NCI-H1092 (cell line): ENCODE data around the gene KCTD20.
"Not testable (repeated sequence)": the region's sequence is repeated elsewhere in the genome, so short reads cannot be mapped to it uniquely, and the experiment has no call there.

ENCODE experiments used
- DNase-seq: peaks from one replicate; lab custom pipeline; 2025; lab: John Stamatoyannopoulos, UW

KCTD20 gene

GRCh38 chr6:36442671-36443470, at the start of gene KCTD20, which contains the start of gene PXT1:
Gene KCTD20 (plus strand): TSS chr6:36443000. CDS start chr6:36470098, 27,098 bp downstream.
Gene PXT1 (minus strand): TSS chr6:36442854. CDS start chr6:36426082, 16,772 bp downstream.
- DNase-seq: peak; percentile 71

- no peak for DNase-seq
Measured at GRCh38 chr6:36399970-36400369, 42.8 kb upstream of the KCTD20 start.

DNA sequence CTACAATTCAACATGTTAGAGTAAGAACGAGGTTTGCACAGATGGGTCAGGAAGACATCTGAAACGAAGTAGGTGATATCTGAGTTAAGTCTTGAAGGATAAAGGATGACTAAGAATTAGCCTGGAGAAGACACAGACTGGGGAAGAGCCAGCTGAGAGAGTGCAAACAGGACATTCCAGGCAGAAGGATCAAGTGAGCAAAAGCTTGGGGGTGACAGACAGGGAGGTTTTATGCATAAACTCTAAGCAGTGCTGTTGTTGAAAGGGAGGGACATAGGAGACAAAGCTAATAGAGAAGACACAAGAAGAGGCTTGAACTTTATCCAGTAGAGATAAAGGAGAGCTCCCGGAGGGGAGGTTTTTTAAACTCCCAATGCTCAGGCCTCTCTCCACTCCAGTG, 40.3 kb upstream of the KCTD20 start:
- no peak for DNase-seq

DNA sequence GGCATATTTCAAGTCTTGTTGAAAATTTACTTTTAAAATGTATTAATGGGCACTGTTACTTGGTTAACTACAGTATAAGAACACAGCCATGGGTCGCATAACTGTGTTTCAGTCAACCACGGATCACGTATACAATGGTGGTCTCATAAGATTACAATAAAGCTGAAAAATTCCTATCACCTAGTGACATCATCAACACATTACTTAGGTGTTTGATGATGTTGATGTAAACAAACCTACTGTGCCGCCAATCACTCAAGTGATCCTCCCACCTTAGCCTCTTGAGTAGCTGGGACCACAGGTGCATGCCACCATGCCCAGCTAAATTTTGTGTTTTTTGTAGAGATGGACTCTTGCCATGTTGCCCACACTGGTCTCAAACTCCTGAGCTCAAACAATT, 38.6 kb upstream of the KCTD20 start:
- no peak for DNase-seq

DNA sequence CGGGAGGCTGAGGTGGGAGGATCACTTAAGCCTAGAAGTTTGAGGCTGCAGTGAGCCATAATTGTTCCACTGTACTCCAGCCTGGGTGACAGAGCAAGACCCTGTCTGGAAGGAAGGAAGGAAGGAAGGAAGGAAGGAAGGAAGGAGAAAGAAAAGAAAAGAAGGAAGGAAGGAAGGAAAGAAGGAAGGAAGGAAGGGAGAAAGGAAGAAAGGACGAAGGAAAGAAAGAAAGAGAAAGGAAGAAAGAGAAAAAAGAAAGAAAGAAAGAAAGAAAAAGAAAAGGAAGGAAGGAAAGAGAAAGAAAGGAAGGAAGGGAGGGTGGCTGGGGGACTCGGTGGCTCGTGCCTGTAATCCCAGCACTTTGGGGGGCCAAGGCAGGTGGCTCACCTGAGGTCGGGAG, 33.1 kb upstream of the KCTD20 start:
- not testable (repeated sequence) for DNase-seq

DNA sequence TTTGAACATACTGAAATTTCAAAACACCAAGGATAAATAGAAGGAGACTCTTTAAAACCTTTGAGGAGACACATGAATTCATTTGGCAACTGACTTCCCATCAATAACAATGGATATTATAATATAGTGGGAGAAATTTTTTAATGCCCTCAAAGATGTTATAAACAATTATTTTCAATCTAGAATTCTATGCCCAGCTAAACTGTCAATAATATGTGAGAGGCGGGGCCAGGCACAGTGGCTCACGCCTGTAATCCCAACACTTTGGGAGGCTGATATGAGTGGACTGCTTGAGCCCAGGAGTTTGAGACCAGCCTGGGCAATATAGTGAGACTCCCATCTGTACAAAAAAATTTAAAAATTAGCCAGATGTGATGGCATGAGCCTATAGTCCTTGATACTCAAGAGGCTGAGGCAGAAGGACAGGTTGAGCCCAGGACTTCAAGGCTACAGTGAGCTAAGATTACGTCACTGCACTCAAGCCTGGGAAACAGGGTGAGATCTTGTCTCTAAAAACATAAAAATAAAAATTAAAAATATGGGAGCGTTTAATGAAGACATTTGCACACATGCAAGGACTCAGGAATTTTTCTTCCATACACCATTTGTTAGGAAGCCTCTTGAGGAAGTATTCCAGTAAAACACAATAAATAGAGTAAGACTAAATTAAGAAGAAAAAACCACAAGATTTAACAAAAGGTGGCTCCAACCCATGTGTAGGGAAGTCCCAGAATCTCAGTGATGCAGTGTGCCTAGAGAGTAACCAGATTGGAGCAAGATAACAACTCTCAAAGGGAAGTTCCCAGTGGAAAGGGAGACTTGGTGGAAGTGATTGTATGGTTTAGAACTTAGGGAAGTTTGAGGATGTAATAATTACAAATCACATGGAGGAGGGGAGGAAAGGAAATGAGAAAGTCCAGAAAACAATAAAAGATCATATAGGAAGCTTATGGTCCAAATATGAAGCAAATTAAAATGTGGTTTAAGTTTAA, 29.0 kb upstream of the KCTD20 start:
- no peak for DNase-seq

DNA sequence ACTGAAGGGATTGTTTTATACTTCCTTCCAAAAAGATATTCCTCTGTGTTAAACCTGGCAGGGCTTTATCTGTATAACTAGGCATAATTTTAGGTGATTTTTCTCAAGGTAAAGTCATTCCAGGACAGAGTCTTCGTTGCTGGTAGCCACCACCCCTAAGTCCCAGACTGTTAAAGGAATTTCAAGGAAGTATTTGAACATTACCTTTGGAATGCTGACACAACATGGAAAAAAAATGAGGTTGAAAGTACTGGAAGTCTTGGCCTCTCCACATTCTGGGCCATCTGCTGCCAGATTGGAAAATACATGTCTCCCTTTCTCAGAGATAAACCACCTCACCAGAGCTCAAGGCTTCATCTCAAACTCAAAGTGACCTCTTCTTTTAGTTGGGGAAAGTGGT, 28.3 kb upstream of the KCTD20 start:
- no peak for DNase-seq

DNA sequence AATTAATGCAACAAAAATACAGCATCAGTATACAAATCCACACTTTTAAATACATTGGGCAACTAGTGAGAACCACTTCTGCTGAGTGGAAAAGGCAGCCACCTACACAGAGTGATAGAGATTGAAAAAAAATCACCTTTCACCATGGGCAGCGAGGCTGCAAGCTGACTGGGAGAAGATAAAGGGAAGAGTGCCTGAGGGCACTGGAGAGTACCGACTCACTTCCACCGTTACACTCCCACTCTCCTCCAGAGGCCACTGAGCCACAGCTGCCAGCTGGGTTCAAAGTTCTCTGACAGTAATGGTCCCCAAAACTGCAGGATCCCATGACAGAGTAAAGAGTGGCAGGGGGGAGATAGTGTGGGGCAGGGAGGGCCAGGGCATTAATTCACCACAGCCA, 24.2 kb upstream of the KCTD20 start:
- no peak for DNase-seq

DNA sequence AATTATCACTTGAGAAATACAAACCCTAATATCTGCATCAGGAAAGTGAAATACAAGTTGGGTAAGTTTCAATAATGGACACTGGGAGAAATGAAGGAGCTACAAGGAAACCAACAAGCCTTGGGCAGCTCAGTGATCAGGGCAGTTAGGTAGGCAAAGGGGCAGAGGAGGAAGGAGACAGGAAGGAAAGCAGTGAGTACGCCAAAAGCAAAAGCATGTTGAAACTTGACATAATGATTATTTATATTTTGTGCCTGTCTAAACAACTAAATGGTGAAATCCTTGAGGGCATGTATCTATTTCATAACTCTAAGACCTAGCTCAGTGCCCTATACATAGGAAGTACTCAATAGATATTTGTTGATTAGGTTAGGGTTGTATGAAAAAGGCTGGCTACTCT, 23.5 kb upstream of the KCTD20 start:
- no peak for DNase-seq

GRCh38 chr6:36422714-36423100, 20.1 kb upstream of the KCTD20 start:
- no peak for DNase-seq

GRCh38 chr6:36423101-36423824, 19.5 kb upstream of the KCTD20 start:
- DNase-seq: peak; percentile 96

DNA sequence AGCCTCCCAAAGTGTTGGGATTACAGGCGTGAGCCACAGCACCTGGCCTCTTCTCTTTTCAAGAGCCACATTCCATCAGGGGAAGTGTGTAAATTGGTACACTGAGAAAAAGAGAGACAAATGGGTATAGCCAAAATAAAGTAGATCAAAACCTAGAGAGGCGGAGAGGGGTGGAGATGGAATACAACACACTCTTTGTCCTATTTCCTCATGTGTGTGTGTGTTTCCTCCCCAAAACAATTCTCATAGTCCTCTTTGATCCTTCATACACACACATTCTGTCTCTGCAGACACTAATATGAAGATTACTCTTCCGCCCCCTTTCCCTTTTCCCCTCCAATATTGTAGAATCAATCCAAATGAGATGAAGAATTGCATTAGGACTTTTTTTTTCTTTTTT, 16.2 kb upstream of the KCTD20 start:
- DNase-seq: no peak

GRCh38 chr6:36428911-36429310, 13.9 kb upstream of the KCTD20 start:
- no peak for DNase-seq

DNA sequence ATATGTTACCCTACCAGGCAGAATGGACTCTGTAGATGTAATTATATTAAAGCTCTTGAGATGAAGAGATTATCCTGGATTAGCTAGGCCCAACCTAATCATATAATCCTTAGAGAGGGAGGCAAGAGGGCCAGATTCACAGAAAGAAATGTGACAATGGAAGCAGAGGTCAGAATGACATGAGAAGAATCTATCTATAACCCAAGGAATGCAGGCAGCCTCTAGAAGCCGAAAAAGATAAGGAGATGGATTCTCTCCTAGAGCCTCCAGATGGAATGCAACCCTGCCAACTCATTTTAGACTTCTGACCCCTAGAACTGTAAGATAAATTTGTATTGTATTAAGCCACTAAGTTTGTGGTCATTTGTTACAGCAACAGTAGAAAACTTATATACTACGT, 12.4 kb upstream of the KCTD20 start:
- no peak for DNase-seq

- no peak for DNase-seq
Measured at GRCh38 chr6:36431197-36431596, 11.6 kb upstream of the KCTD20 start.

DNA sequence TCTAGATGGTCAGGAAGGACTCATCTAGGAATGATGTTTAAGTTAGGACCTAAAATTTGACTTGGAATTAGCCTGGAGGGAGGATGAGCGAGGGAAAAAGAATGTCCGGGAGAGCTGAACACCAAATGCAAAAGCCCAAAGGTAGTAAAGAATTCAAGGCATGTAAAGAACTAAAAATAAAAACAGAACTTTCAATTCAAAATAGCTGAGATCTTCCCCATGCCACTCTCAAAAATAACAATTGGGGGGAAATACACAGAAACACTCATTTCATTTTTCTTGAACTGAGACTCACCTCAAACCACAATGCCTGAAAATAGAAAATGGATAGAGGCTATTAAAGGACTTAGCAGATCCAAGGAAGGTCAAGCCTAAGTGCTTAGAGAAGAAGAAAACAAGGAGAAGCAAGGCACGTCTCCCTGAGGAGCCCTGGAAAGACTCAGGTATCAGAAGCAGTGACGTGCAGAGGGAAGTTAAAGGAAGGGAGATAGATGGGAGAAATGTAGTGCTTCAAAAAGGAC, 10.6 kb upstream of the KCTD20 start:
- no peak for DNase-seq

DNA sequence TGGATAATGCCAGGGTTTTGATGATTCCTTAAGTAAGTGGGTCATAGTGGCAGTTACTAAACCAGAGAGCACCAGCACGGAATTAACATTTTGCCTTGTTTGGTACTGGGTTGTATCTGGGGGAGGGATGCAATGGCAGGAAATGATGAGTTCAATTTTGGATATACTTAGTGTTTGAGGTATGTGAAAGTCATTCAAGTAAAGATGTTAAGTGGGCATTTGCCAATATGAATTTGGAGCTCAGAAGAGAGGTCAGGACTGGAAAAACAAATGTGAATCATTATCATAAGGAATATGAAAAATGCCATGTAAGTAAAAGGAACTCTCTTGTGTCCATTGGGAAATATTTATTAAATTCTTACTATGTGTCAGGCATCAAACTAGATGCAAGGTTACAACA, 6.3 kb upstream of the KCTD20 start:
- DNase-seq: no peak

DNA sequence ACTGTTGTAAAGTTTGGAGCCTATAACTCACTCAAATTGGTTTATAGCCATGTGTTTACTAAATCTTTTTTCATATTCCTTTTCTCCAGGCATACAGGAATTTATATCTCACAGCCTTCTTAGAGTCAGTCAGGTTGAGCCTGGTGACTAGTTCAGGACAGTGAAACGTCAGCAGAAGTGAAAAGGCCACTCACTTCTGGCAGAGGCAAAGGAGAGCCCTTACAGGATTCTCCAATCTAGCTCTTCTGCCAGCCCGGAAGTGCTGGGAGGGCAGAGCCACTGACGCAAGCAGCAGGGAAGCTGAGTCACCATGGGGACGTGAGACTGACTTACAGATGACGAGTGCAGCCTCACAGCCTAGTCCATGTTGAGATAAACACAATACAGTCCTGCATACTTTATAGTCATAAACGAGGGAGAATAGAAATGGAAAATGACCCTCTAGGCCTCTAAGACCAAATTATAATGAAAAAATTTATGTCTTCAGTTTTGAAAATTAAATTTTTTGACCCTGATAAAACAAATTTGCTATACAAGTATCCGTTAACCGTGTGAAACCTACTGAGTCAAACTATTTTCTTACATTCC, 1.4 kb upstream of the KCTD20 start:
- peak; percentile 75 for DNase-seq

GRCh38 chr6:36442103-36442670, 613 bp upstream of the KCTD20 start:
- no peak for DNase-seq

GRCh38 chr6:36443471-36444428, 950 bp downstream of the KCTD20 start:
- DNase-seq: no peak
